HG03442 (cell line): ENCODE results near the gene FSD2.
"Not testable (repeated sequence)": the region's sequence is repeated elsewhere in the genome, so short reads cannot be mapped to it uniquely, and the experiment has no call there.

Experiments
- ATAC-seq: cut with Tn5 transposase; IDR thresholded peaks from one replicate; pipeline ENCODE4 v1.9.1; 2021; ENCODE audit warnings: mild to moderate bottlenecking, moderate library complexity; ENCODE audit not compliant: unreplicated experiment

FSD2 gene

DNA sequence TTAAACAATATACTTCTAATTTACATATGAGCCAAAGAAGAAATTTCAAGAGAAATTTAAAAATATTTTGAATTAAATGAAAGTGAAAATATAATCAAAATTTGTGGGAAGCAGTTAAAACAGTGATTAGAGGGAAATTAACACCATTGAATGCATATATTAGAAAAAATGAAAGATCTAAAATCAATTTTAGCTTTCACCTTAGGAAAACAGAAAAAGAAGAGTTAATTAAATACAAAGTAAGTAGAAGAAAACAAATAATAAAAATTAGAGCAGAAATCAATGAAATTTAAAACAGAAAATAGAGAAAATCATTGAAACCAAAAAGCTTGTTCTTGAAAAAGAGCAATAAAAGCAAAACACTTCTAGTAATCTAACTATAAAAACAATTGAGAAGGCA lies 57.6 kb downstream of the FSD2 start:
- no peak for ATAC-seq

DNA sequence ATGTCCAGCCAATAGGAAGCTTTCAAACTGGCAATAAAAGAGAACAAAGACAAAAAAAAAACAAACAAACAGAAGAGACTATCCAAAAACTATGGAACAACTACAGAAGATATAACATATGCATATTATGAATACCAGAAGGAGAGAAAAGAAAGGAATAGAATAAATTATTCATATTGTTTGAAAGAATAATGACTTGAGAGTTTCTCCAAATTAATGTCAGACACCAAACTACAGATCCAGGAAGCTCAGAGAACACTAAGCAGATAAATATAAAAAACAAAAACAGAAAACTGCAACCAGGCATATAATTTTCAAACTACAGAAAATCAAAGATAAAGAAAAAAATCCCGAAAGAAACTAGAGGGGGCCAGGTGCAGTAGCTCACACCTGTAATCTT lies 62.1 kb downstream of the FSD2 start:
- ATAC-seq = no peak

DNA sequence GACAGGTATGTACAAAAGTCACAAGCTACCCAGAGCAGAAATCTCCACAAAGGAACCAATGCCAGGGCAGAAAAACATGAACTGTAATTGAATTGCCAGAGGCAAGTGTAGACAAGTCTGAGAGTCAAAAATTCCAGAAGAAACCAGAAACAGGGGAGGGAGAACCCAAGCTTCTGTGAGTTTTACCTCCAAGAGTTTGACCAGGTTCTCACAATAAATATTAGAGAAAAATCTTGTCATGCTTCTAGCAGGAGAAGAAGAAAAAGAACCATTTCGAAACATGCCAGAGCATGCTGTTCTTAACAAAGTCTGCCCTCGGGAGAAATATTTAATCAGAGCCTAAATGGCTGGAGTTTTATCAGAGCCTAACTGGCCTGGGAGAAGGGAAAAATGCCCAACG lies 63.7 kb downstream of the FSD2 start:
- ATAC-seq = no peak

DNA sequence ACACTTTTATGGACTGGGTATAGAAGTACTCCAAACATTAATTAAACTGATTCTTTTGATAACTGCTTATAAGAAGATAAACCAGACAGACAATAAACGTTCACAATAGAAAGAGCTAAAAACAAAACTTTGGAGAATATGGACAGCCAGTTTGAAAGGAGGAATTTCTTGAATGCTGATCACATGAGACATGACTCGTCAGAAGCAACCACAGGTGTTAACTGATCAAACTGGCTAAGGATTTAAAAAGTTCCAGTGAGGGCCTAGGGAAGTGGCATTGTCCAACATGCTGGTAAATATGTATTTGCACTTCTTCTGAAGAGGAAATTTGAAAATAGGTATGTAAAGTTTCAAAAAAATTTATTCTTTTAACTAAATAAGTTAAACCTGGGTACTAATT lies 66.8 kb downstream of the FSD2 start:
- ATAC-seq = no peak

DNA sequence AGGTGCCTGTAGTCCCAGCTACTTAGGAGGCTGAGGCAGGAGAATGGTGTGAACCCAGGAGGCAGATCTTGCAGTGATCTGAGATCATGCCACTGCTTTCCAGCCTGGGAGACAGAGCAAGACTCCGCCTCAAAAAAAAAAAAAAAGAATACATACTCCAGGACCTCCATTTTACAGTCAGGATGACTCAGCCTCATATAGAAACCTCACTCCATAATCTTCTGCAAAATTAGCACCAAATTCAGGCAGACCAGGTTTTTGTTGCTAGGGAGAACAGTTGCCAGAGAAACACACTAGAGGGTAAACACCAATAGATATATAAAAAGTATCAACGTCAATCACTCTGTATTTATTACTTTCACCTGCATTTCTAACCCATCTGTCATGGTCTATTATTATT lies 67.9 kb downstream of the FSD2 start:
- ATAC-seq = no peak

DNA sequence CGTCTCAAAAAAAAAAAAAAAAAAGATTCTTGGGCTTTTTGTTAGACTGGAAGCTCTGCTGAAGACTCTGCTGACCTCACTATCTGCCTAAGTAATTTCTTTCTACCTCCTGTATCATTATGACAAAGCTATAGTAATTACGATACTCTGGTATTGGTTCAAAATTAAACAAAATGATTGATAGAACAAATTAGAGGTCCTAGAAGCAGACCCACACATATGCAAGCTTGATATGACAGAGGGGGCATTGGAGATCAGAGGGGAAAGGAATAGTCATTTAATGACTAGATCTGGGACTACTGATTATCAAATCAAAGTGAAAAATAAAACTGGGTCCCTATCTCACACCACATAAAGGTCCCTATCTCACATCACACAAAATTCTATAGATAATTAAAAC lies 74.3 kb downstream of the FSD2 start:
- no peak for ATAC-seq

DNA sequence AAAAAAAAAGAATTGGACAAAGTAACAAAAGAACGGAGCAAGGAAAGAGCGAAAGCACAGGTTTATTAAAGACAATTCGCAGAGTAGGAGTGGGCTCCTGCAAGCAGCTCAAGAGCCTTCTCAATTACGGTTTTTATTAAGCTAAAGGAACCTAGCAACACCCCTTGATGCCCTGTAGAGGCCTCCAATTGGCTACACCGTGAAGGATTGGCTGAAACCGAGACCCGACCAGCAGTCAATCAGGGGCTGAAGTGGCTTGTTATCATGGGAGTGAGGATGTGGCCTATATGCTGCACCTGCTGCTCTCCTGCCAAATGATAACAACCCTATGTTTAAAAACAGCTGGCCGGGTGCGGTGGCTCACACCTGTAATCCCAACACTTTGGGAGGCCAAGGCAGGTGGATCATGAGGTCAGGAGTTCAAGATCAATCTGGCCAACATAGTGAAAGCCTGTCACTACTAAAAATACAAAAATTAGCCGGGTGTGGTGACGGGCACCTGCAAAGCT lies 75.8 kb downstream of the FSD2 start:
- ATAC-seq = no peak

DNA sequence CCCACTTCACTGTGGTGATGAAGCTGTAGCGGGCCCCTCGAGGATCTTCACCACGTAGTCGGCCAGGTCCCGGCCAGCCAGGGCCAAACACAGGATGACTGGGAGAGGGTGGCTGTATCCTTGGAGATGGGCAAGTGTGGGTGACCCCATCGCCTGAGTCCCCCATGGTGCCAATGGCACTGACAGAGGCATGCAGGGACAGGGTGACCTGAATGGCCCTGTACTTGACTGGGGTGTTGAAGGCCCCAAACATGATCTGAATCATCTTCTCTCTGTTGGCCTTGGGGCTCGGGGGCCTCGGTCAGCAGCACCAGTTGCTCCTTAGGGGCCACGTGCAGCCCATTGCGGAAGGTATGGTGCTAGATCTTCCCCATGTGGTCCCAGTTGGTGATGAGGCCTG lies 79.1 kb downstream of the FSD2 start:
- ATAC-seq = no peak

DNA sequence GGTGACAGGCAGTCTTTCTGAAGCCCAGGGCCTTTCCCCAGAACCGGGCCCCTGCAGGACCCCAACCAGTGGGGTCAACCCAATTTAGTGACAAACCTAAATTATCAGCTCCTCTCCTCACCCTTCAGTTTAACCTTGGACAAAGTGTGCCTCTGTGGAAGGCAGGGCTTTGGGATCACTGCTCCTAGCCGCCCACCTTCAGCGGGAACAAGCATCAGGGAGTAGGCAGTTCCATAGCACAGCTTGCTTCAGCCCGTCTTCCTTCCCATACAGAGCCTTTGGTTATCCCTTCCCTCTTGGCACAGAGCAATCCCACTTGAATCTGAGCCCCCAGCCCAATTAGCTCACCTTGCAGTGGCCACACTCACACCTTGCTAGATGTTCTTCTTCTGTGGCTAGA lies 90.9 kb downstream of the FSD2 start:
- ATAC-seq = no peak

DNA sequence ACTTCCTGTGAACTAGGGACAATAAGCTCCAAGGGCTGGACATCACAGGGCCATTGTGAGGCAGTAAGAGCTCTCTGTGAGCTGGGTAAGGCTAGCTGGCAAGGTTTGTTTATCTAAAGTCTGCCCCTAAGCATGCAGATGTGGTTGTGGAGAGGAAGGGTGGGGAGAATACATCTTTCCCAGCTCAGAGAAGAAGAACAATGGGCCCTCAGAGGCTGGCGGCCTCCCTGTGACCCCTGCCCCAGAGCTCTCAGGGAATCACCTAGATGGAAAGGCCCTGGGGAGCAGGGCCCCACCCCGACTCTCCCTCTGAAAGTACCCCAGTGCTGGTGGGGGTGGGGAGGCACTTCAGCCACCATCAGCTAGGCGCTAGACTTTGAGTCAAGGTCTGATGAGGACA lies 91.9 kb downstream of the FSD2 start:
- ATAC-seq = no peak

DNA sequence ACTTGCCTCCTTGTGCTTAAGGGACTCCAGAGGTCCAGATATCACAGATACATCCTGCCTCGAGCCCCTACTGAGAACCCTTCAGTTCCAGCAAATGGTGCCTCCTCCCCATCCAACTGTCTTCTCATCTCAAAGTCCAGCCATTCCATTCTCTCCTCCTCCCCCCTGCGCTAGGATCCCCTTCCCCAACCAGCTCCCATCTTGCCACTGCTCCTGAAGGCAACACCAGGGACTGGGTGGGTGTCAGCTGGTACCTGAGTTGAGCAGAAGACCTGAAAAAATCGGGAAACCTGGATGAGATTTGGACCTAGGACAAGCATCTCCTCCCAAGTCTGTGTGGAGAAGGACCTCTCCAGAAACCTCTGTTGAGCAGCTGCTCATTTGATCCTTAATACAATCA lies 93.8 kb downstream of the FSD2 start:
- no peak for ATAC-seq

DNA sequence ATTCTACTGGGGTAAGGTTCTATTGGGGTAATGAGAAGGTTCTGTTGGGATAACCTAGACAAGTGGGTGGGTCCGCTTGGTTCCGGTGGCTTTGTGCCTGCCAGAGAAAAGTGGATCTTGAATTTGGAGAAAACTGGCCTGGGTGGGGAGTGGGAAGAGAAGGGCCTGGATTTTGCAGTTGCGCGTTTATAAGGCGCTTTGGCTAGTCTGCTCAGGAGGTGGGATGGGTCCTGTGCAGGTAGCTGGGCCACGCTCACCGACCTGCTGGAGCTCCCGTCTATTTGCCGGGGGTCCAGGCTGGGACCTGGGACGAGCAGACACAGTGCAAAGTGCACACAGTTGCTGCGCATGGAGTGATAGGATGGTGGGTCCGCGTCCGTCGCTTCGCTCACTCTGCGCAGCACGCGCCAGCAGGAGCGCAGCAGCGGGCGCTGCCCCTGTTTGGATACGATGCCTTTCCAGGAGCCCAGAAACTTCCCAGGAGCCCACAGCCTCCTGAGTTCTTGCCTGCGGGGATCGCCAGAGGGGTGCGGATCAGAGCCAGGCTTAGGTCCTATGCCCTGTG lies 94.9 kb downstream of the FSD2 start:
- no peak for ATAC-seq

DNA sequence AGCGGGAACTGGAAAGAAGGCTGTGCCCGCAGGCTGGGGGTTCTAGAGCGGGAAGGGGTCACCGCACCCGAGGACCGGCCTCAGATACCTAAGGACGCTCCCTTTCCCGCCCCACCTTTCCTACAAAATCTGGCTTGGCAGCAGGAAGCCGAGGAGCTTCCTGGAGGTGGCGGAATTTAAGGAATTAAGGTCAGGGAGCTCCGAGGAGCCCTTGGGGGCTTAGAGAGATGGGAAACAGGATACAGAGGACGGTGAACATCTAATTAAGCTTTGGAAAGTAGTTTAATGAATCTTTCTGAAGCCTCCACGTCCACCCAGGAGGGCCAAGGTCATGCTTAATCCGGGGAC lies 95.7 kb downstream of the FSD2 start:
- ATAC-seq = no peak

DNA sequence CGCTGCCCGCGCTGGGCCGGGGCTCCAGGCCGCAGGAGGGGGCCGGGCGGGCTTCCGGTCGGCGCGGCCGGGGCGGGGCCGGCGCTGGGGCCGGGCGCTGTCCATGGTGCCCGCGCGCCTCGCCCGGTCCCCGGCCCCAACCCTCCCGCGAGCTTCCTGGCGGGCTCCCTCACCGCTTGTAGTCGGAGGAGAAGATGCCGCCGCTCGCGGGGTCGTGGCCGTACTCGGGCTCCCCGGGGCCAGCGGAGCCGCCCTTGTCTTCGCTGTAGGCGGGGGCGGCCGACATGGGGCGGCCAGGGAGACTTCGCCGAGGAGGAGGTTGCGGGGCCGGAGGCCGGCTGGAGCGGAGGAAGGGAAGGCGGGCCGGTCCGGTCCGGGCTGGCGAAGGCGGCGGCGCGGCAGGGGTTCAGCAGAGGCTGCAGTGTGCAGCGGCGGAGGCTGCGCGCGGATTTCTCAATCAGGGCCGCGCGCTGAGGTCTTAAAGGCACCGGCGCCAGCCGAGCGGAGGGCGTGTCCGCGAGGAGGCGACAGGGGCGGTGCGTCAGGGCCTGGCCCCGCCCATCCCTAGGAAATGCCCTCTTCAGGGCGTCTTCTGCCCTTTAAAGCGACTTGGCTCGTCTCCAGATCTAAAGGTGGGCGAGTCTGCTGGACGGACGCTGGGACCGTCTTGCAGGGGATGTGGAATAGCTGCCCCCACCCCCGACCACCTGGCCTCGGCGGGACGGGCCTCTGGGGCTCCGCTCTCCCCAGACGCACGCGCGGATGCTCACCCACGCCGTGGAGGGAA lies 96.3 kb downstream of the FSD2 start, which contains the start of gene AP3B2:
Gene AP3B2, minus strand, starts transcription at position 455 of the 787 bp plus-strand sequence. Its CDS starts 169 bp downstream, at position 286.
- ATAC-seq = peak; percentile 88

DNA sequence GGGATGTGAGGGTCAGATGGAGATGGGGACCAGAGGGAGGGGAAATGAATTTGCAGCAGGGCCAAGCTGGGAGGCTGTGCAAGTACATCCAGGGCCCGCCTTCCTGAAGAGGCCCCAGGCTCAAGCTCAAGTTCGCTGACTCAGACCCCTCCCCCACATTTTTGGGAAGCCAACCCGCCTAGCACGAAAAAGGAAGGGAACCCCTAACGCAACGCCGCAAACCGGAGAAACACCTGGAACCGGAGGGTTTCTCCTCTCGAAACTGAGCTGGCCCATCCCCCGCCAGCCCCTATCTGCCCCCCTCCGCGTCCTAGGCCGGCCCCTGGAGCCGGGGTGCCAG lies 96.8 kb downstream of the FSD2 start:
- no peak for ATAC-seq

DNA sequence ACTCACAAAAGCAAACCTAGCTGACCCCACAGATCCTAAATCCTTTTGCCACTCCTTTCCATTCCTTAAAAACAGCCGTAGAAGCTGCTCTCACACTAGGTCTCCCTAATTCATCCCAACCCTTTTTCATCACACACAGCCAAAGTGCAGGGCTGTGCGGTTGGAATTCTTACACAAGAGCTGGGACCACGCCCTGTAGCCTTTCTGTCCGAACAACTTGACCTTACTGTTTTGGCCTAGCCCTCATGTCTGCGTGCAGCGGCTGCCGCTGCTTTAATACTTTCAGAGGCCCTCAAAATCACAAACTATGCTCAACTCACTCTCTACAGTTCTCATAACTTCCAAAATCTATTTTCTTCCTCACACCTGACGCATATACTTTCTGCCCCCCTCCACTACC lies 100.0 kb downstream of the FSD2 start:
- not testable (repeated sequence) for ATAC-seq
